Measurements from ENCODE around the gene BMAL2. TPM values are rescaled to one million over a fixed set of nuclear protein-coding genes. Genes with fewer than 3 reads are reported as not detected.

Gene BMAL2
- total RNA-seq, 1 experiment from 2014 or later = 23.1 TPM

- peaks cover 7 to 26% of the 10 kb centered on the region in 2 experiments for H3K4me1 Mint-ChIP-seq
- H3K4me3 Mint-ChIP-seq = no peak overlapping the region
- no peak overlapping the region for H3K18ac ChIP-seq (ENCODE audit: insufficient read length, low read depth, low read length)
- H2BK20ac ChIP-seq (ENCODE audit: low read depth, low read length, poor library complexity, severe bottlenecking) = no peak overlapping the region
- H3K79me2 ChIP-seq (ENCODE audit: insufficient read depth, low read length) = no peaks in the 10 kb centered on the region; the same call in 1 of the 2 replicates
- H4K20me1 ChIP-seq (ENCODE audit: control insufficient read depth, insufficient read depth, insufficient read length) = no peaks in the 10 kb centered on the region
- no peaks in the 10 kb centered on the region for H3K27me3 ChIP-seq (ENCODE audit: insufficient read depth, low read length)
- DNase-seq = no peak
- H3K56ac ChIP-seq (ENCODE audit: insufficient read length, low read depth, low read length) = no peak overlapping the region
- no peak overlapping the region for H3T11ph ChIP-seq (ENCODE audit: low read length)
- WGBS (ENCODE audit: extremely low coverage, insufficient read length, low lambda C conversion rate) = no CpG with 5 or more reads among the region's 6 CpGs
- no peak overlapping the region for H3K4me2 ChIP-seq (ENCODE audit: insufficient read depth, insufficient read length, low read length)
- H2BK120ac ChIP-seq (ENCODE audit: low read depth, low read length, poor library complexity, severe bottlenecking) = no peak overlapping the region
- H3K79me1 ChIP-seq (ENCODE audit: insufficient read depth, low read depth, low read length, poor library complexity, severe bottlenecking) = no peaks in the 10 kb centered on the region
- H3K27ac ChIP-seq (ENCODE audit: insufficient read length, low read depth, low read length) = no peak overlapping the region
- H3K9me3 Mint-ChIP-seq = peaks cover 11% of the 10 kb centered on the region in 2 experiments; a peak in 4 of 5 replicates
- H3K9ac ChIP-seq (ENCODE audit: extremely low read depth, insufficient read length, low read length) = no peak overlapping the region
- no peak overlapping the region for H2BK5ac ChIP-seq (ENCODE audit: insufficient read length, low read length)
- no peak overlapping the region for H3K14ac ChIP-seq (ENCODE audit: insufficient read depth, low read length)
- no peak overlapping the region for H2BK15ac ChIP-seq (ENCODE audit: low read depth, low read length)
- no peak overlapping the region for H4K91ac ChIP-seq (ENCODE audit: insufficient read length, low read depth, low read length)
- H3K4me1 ChIP-seq (ENCODE audit: insufficient read depth, low read length) = peaks cover 2% of the 10 kb centered on the region; the same call in 1 of the 2 replicates
- no peak overlapping the region for H3K4ac ChIP-seq (ENCODE audit: low read depth, low read length)
- H3K23ac ChIP-seq (ENCODE audit: insufficient read length, low read depth, low read length) = no peak overlapping the region
- no peak overlapping the region for H2AK5ac ChIP-seq (ENCODE audit: insufficient read length, low read length)
- no peak overlapping the region for H2AFZ ChIP-seq (ENCODE audit: low read length)
- no peak overlapping the region for H4K8ac ChIP-seq (replicated peaks; ENCODE audit: insufficient read length, low read depth, low read length)
- TF ChIP-seq, protein P1, sequence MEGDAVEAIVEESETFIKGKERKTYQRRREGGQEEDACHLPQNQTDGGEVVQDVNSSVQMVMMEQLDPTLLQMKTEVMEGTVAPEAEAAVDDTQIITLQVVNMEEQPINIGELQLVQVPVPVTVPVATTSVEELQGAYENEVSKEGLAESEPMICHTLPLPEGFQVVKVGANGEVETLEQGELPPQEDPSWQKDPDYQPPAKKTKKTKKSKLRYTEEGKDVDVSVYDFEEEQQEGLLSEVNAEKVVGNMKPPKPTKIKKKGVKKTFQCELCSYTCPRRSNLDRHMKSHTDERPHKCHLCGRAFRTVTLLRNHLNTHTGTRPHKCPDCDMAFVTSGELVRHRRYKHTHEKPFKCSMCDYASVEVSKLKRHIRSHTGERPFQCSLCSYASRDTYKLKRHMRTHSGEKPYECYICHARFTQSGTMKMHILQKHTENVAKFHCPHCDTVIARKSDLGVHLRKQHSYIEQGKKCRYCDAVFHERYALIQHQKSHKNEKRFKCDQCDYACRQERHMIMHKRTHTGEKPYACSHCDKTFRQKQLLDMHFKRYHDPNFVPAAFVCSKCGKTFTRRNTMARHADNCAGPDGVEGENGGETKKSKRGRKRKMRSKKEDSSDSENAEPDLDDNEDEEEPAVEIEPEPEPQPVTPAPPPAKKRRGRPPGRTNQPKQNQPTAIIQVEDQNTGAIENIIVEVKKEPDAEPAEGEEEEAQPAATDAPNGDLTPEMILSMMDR (conservative IDR thresholded peaks at IDR 0.05) = no peak
- H2BK12ac ChIP-seq (ENCODE audit: insufficient read length, low read depth, low read length) = no peak overlapping the region
- peaks cover 20 to 34% (median 32%) of the 10 kb centered on the region in 3 experiments for H3K36me3 Mint-ChIP-seq (ENCODE audit: insufficient read depth in 1 of 3, low read depth in 3 of 3)
- no peak overlapping the region for H4K5ac ChIP-seq (ENCODE audit: insufficient read length, low read depth, low read length)
- no peaks in the 10 kb centered on the region for H3K27me3 Mint-ChIP-seq (ENCODE audit: low read depth)
- H3K9me3 ChIP-seq (ENCODE audit: control insufficient read depth, low read depth, low read length) = no peaks in the 10 kb centered on the region
- no peaks in the 10 kb centered on the region for H3K23me2 ChIP-seq (ENCODE audit: insufficient read length, low read depth, low read length, poor library complexity, severe bottlenecking)
- peak overlapping the region in 1 of 3 experiments; percentile 87; a peak in 2 of 7 replicates for H3K27ac Mint-ChIP-seq
Observed at GRCh38 chr12:27296674-27297073, 36.0 kb upstream of the BMAL2 start.
